Right lobe of liver (tissue), 4 donors: ENCODE results near the gene EPHB1.

Experiments
- POLR2A ChIP-seq: fragments of 450-650 bp; IDR thresholded peaks from one replicate; pipeline ENCODE4 v1.6.1; 2017; ENCODE audit warnings: antibody characterized with exemption, mild to moderate bottlenecking
- TF ChIP-seq, protein P1 (sequence below), 4 donors: fragments of 200-600 bp in 3 of 4; fragments of 450-650 bp in 1 of 4; IDR thresholded peaks; one replicate each; pipeline versions ENCODE4 v1.5.1 to v1.8.0; 2016 to 2022; ENCODE audit warnings: antibody characterized with exemption in 4 of 4, mild to moderate bottlenecking in 2 of 4
- donor health status: DM: no; HTN: no; CAD: no.
- donor health status: DM: no; HTN: no; CAD: no.
- donor health status: DM: no; HTN: yes; CAD: no.

DNA sequence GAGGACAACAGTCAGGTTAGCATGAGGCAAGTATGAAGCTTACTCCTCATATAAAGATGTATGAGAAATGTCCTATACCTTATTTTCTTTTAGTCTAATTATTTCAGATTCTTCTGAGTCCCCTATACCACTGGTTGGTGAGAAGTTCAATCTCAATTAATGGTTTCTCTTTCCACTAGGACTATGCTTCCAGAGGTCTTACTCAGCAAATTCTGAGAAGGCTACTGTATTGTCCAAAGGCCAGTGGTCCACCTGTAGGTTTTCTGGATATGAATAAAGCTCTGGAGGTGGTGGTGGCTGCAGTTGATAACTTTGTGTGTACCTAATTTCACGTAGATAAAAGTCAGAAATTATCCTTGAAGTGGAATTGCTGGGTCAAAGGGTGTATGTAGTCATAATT lies 149.4 kb downstream of the EPHB1 start:
- TF ChIP-seq POLR2A: no peak
- TF ChIP-seq, protein P1, sequence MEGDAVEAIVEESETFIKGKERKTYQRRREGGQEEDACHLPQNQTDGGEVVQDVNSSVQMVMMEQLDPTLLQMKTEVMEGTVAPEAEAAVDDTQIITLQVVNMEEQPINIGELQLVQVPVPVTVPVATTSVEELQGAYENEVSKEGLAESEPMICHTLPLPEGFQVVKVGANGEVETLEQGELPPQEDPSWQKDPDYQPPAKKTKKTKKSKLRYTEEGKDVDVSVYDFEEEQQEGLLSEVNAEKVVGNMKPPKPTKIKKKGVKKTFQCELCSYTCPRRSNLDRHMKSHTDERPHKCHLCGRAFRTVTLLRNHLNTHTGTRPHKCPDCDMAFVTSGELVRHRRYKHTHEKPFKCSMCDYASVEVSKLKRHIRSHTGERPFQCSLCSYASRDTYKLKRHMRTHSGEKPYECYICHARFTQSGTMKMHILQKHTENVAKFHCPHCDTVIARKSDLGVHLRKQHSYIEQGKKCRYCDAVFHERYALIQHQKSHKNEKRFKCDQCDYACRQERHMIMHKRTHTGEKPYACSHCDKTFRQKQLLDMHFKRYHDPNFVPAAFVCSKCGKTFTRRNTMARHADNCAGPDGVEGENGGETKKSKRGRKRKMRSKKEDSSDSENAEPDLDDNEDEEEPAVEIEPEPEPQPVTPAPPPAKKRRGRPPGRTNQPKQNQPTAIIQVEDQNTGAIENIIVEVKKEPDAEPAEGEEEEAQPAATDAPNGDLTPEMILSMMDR (IDR thresholded peaks at IDR 0.05): no peak
